GM19324 (cell line): ENCODE results near the gene QRFP.
"Not testable (repeated sequence)": the region's sequence is repeated elsewhere in the genome, so short reads cannot be mapped to it uniquely, and the experiment has no call there.

Experiments
- ATAC-seq: cut with Tn5 transposase; IDR thresholded peaks from one replicate; pipeline ENCODE4 v1.9.1; 2021; ENCODE audit warnings: mild to moderate bottlenecking, moderate library complexity; ENCODE audit not compliant: unreplicated experiment, low FRiP score

The QRFP gene

DNA sequence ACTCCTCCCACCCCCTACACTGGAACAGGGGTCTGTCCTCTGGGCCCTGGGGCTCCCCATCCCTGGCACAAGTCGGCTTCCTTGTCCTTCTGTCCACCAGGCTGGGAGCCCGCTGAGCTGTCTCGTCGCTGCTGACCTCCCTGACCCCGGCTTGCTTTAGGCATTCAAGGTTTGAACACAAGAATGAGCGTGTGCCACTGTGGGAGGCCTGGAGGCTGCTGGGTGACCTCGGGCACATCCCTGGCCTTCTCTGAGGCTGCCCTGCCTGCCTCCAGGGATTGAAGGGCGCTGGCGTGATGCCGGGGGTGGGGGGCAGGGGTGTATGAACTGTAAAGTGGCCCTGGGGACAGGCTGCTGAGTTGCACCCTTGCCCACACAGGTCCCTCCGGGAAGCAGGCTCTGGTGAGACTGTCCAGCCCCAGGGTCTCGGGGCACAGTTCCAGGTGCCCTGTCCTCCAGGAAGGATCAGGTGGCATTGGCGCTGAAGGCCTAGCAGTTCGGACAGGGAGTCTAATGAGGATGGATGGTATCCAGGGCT, 24.2 kb upstream of the QRFP start:
- no peak for ATAC-seq

DNA sequence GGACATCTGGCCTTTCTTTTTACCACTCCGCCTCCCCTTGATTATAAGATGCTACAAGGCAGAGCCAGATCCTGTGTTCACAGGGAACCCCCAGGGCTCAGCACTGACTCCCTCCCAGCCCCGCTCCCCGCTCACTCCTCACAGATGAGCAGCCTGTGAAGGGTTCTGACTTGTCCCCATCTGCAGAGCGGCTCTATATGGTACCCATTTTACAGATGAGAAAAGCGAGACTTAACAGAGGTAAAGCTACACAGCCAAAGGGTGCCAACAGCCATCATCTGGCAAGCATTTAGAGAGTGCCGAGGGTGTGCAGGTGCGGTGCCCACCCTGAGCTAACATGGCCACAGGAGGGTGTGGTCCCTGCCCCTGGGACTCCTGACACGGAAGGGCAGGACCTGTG, 23.6 kb upstream of the QRFP start:
- ATAC-seq: no peak

DNA sequence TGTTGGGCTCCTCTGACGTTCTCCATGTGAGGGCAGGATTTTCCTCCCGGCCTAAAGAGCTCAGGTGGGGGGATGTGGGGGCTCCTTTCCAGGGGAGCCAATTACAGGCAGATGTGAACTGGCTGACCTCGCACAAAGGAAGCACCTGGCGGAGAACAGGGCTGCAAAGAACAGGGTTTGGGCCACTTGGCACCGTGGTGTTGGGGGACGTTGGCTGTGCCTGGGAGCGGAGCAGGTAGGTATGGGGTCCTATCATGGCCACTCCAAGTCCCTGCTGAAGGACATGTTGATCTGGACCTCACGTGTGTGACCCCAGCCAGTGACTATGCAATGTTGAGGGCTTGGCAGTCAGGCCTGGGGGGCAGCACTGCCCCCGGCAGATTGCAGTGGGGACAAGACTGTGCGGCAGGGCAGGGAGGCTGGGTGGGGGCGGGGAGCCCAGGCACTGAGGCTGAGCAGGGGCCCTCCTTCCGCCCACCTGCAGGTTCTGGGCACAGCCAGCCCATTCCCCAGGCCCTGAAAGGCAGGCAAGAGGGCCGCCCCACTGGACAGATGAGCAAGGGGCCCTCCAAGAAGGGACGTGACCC, 23.0 kb upstream of the QRFP start:
- ATAC-seq: no peak

DNA sequence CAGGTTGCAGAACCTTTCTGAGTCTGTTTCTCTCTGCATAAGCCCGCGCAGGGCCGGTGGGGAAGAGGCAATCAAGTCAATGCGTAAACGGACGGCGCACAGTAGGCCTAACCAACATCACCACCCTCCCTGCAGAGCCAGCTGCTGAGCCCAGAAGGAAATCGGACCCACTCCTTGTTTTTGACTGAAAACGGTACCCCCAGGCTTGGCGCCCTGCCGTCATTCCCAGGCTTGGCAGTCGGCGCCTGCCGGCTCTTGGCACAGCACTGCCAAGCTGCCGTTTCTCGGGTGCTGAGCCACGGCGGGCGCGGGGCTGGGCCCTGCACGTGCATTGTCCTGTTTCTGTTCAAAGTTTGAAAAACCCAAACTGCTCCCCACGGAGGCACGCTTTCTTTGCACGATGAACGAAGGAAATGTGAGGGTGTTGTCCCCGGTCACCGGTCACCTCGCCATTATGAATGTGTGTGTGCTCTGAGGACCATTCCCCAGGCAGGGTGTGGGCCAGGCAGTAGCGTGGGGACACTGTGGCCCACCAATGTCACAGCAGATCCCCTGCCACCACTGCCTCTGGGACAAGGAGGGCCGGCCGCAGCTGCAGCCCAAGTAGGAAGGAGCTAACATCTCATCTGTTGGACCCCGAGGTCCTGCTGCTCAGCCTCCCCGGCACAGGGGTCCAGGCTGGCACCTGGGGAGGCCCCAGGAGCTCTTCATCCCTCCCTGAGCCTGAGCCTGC, 22.4 kb upstream of the QRFP start:
- ATAC-seq: no peak

DNA sequence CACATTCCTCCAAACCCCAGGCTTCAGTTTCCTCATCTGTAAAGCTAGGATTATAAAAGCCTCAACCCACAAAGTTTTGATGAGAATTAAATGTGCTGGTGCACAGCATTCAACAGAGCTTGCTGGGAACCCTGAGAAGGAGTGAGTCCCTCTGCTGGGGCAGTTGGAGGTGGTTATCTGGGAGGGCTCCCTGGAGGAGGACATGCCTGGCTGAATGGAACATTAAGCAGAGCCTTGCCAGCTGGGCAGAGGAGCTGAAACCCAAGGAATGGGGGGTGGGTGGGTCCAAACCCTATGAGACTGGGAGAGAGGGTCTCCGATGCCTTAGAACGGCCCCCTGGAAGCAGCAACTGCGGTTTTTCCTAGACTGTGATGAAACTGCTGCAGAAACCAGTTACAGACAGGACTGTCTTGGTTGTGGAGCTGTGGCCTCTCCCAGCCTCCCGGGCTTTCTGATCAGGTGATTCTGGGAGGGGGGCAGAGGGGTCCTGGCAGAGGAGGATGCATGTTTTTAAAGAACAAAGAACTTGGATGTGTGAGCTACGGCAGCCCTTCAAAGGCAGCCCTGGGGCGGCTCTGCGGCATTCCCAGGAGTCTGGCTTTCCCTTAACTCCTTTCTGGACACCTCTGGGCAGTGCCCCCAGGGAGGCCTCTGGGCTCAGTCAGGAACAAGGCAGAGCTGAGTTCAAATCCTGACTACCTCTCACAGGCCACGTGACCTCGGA, 21.7 kb upstream of the QRFP start:
- no peak for ATAC-seq

DNA sequence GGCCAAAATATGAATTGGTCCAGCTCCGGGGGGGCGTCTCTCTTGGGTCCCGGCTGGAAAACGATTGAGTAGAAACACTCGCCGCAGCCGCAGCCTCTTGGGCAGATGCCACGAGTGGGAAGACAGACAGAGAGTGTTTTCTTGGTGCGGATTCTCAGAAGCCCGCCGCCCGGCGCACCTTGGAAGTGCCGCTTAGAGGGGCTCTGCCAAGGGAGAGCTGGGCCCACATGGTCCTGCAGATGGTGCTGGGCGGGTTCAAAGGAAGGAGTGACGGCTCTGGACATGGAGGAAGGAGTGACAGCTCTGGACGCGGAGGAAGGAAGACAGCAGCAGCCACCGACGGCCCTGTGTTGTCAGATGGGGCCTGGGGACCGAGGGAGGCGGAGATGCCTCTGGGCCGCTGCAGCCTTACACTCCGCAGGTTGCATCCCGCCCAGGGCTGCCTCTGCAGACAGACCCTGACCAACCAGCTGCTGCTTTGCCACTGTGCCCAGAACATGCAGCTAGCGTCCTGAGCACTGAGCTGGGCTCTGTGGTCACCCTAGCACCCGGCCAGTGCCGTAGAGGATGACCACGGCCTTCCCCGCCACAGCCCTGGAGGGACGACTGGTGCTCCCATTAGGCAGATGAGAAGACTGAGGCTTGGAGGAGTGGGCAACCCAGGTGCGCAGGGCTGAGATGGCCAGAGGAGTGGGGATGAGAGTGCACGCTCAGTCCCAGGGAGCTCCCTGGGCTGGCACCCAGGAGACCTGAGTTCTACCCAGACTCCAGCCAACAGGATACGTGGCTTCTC, 20.8 kb upstream of the QRFP start:
- ATAC-seq: no peak

DNA sequence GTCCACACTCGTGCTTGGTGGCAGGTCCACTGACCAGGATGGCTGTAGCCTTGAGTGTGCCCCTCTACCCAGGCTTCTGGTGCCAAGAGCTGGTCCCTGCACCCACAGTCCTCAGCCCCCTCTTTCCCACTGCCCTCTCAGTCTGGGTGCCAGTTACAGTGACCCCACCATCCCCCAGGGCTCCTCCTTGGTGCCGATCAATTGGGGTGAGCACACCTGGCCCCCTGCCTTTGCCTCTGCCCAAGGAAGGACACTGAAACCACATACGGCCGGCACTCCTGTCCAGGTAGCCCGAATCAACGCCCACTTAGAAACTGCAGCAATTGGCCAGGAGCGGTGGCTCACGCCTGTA, 18.5 kb upstream of the QRFP start:
- ATAC-seq: no peak

DNA sequence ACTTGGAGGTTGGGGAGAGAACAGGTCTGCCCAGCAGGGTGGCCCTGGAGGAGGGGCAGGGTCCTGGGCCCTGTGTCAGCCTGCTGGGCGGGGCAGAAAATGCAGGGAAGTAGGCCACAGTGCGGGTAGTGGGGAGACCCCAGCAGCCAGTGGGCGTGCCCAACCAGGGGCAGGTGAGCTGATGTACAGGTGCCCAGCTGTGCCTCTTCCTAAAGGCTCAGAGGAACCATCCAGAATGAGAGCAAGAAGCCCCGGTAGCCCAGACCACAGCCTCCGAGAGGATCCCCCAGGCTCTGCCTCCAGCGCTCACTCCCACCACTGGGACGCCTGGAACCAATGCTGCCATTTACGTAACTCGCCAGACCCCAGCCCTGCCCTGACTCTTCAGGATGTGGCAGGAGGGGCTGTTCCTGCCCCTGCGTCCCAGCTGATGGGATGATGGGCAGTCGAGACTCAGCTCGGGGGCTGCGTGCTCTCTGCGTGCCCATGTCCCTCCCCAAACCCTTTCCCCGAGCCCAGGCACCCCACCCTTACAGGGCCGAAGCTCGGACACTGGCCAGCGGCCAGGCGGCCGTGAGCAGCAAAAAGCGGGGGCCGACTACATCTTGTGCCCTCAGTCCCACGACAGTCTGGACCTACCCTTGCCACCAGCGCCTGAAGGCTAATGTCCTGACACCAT, 17.9 kb upstream of the QRFP start:
- ATAC-seq: no peak

DNA sequence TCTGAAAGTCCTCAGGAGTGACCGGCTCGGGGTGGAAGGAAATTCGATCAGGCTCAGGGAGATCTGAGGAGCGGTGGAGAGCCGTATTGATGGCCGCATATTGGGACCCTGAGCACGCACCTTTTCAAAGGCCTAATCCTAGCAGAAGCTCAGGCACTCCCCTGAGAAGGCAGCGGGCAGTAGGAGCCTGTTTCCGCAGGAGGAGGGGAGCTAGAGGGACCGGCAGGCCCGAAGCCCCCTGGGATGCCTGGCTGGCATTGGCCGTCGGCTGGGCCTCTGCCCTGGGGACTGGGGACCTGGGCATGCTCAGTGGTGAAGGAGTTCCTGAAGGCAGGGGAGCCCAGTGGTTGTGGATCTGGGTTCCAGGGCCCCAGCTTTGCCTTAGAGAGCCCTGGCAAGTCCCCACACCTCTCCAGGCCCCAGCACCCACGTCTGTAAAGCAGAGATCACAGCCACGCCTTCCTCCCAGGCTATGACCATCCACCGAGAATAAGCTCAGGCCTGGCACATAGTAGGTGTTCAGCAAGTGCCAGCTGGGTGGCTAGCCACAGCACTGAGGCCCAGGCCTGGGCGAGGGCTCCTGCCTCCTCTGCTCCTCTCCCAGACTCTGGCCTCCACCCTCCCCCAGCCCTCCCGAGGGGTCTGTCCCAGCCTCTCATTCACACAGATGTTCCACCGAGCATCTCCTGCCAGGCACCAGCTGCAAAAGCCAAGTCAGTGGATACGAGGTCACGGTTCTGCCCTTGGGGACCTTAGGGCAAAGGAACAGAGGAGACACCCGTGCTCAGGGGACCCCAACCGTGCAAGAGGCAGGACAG, 17.2 kb upstream of the QRFP start:
- no peak for ATAC-seq

DNA sequence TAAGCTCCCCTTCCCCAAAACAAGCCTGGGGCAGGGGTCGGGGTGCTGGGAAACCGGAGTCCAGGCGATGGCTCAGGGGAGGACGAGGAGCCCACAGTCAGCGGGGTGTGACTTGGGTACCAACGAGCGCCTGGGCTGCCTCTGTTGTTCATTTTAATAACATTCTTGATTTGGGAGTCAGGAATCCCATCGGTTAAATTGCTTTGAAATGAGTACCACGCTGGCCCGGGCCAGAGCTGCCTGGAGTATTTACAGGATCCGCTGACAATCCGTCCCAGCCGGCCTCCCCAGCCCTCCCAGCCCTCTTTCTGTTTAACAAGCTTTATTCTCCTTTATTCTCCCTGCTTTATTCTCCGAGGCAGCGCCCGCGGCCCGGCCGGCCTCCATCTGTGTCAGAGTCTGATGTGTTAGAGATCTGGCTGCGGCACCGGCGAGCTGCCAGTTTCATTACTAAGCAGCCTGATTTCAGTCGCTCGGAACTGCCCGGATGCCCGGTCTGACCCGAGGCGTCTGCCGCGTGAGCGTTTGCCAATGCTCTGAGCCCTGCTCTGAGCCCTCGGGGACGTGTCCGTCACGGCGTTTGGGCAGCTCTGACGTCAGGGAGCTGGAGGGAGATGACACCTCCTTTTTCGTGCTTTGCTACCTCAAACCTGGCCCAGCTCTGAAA, 16.5 kb upstream of the QRFP start:
- ATAC-seq: no peak

DNA sequence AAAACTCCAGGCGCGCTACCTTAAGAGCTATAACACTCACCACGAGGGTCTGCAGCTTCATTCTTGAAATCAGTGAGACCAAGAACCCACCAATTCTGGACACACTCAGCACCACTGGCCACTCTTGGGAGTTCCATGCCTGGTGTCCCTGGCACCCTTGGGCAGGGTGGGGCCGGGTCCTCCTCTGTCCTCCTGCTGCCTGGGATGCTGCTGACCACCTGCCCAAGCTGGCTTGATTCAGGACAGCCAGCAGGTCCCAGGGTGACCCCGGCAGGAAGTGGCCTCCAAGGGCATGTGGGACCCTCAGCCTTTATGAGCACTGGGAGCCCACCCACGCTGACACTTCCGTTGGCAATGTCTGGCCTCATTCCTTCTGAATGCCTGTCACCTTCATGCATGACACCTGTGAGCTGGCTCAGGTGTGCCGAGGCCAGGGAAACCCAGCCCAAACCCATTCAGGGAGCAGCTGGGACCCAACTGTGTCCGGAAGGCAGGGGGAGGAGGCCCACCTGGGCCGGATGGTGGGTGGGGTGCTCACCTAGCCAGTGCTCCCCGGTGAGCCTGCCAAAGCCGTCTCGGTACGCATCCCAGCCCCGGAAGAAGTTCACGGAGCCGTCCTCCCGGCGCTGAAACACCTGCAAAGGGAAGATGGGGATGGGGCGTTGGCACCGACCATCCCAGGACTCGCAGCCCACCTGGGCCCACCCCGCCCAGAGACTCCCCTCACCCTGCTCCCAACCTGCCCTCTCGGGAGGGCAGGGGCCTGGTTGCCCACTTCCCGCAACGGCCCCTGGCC, 14.8 kb upstream of the QRFP start:
- no peak for ATAC-seq

DNA sequence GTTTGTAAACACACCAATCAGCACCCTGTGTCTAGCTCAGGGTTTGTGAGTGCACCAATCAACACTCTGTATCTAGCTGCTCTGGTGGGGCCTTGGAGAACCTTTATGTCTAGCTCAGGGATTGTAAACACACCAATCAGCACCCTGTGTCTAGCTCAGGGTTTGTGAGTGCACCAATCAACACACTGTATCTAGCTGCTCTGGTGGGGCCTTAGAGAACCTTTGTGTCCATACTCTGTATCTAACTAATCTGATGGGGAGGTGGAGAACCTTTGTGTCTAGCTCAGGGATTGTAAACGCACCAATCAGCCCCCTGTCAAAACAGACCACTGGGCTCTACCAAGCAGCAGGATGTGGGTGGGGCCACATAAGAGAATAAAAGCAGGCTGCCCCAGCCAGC, 14.1 kb upstream of the QRFP start:
- ATAC-seq: not testable (repeated sequence)

DNA sequence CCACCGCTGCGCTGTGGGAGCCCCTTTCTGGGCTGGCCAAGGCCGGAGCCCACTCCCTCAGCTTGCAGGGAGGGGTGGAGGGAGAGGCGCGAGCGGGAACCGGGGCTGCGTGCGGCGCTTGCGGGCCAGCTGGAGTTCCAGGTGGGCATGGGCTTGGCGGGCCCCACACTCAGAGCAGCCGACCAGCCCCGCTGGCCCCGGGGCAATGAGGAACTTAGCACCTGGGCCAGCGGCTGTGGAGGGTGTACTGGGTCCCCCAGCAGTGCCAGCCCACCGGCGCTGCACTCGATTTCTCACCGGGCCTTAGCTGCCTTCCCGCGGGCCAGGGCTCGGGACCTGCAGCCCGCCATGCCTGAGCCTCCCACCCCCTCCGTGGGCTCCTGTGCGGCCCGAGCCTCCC, 13.4 kb upstream of the QRFP start:
- not testable (repeated sequence) for ATAC-seq

DNA sequence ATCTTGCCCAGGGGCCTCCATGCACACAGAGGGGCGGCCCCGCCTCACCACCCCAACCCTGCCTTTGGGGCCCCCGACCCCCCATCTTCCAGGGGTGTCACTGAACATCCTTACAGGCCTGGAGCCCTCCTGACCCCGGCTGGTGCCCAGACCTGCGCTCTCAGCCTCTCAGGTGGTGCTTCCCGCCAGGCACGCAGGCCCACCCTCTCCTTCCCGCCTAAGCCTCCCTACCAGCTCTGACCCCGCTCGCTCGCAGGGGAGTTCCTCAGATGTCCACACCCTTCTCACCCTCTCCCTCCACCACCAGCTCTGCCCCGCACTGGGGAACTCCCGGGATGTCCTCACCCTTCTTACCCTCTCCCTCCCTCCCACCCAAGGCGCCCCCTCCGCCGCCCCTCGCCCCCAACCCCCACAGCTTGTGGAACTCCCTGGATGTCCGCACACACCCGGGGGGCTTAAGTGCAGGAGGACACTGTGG, 12.3 kb upstream of the QRFP start:
- ATAC-seq: no peak

DNA sequence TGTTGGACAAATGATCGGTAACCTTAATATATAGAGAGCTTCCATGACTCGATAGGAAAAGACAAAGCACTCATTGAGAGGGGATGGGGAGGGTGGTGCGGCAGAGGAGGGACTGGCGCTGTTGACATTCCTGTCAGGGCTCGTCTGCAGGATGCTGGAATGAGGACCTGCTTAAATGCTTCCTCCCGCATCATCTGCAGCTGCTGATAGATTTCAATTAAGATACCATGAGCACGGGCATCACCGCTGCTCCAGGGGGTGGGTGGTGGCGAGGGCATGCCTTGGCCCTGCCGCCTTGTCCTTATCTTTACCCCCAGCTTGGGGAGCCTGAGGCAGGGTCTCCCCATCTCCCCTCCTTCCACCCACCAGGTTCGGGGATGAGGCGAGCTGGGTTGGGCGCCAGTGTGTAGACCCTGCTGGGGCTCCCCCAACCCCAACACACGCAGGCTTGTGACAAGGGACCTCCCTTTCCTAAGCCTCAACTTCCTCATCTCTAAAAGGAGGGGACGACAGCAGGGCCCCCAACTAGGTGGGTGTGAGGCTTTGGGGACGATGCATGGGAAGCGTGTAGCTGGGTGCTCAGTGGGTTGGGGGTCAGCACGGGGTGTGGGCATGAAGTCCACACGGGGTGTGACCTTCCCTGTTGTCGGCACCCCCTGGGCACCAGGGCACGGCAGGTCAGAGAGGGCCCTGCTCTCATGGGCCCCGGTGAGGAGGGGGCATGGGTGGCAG, 11.7 kb upstream of the QRFP start:
- ATAC-seq: no peak

DNA sequence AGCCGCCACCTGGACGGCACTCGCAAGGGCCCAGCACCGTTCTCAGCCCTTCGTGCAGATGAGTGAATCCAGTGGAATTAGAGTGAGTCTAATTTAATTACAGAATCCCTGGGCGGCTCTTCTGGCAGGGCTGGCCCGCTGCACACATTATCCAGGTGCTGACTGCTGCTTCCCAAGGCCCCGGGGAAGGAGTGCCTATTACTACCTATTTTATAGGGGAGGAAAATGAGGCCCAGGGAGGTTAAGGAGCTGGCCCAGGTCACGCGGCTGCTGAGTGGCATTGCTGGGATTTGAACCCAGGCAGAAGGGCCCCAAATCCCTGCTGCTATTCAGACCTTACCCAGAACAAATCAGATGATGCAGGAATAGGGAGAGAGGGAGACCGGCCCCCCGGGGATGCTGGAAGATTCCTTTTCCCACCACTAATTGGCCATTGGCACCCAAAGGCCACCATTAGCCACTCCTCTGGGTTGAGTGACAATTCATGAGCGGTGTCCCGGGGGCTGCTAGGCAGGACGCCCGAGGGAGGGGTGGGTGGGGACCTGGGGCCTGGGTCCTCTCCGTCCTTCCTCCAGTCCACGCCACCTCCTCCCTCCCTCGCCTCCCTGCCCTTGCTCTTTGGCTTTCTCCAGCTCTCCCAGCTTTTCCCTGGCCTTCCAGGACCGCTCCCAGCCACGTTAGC, 10.3 kb upstream of the QRFP start:
- ATAC-seq: no peak
